Measurements from ENCODE around the gene TRIM60. TPM values are rescaled to one million over a fixed set of nuclear protein-coding genes. Genes with fewer than 3 reads are reported as not detected.

The TRIM60 gene
- total and polyA plus RNA-seq, 2 donors (not counting 3 experiments of a cell fraction or from before 2014, with no cell fraction given), result not detected

- Histone ChIP-seq H3K9me3 (replicated peaks; ENCODE audit: control insufficient read depth, insufficient read depth, low read length) (no peaks in the 10 kb centered on the region), H4K20me1 (replicated peaks; ENCODE audit: control insufficient read depth, extremely low read depth, insufficient read depth, low read length) (no peaks in the 10 kb centered on the region), H3K27me3 (ENCODE audit: control insufficient read depth in 2 of 2, insufficient read depth in 2 of 2, low read length in 2 of 2) (no peaks in the 10 kb centered on the region), H3K27ac (ENCODE audit: insufficient read depth, low read depth, low read length) (no peak within 1 kb of the TSS), H3K79me2 (ENCODE audit: control insufficient read depth, insufficient read depth, low read length) (no peaks in the 10 kb centered on the region), H3K9me1 (replicated peaks; ENCODE audit: control insufficient read depth, extremely low read depth, insufficient read depth, low read length) (no peaks in the 10 kb centered on the region), H3K4me3 (replicated peaks in 1 of 3; ENCODE audit: insufficient read depth in 1 of 3, low read depth in 1 of 3, low read length in 3 of 3) (no peak within 1 kb of the TSS), H3K4me1 (ENCODE audit: control insufficient read depth, extremely low read depth, insufficient read depth, low read length) (no peaks in the 10 kb centered on the region), H2AFZ (ENCODE audit: low read depth, low read length) (no peak within 1 kb of the TSS), H3K4me2 (ENCODE audit: insufficient read depth, low read length) (no peak within 1 kb of the TSS), H3K36me3 (ENCODE audit: control insufficient read depth in 2 of 2, extremely low read depth in 1 of 2, insufficient read depth in 2 of 2, low read length in 2 of 2) (no peaks in the 10 kb centered on the region), H3K9ac (replicated peaks; ENCODE audit: extremely low read depth, insufficient read depth, low read length) (no peak within 1 kb of the TSS)
- DNase-seq (ENCODE audit: low read depth, low spot score) (no peak), FAIRE-seq (no peak)
- no TSS peak for BruUV-seq (replicated peaks)
- intact Hi-C loops (cut with micrococcal nuclease) (no loop called here), dilution Hi-C loops (cut with MboI; ENCODE audit: extremely low pct_ligation_motif_present, low sequenced_read_pairs) (no loop called here)
- no peak for TF ChIP-seq JUN (IDR thresholded peaks at IDR 0.05; ENCODE audit: borderline replicate concordance, insufficient read depth, insufficient read length, low read depth)
- TF ChIP-seq FOS (IDR thresholded peaks at IDR 0.05; ENCODE audit: borderline replicate concordance, insufficient read depth, low read length), result no peak
- TF ChIP-seq, protein P1, sequence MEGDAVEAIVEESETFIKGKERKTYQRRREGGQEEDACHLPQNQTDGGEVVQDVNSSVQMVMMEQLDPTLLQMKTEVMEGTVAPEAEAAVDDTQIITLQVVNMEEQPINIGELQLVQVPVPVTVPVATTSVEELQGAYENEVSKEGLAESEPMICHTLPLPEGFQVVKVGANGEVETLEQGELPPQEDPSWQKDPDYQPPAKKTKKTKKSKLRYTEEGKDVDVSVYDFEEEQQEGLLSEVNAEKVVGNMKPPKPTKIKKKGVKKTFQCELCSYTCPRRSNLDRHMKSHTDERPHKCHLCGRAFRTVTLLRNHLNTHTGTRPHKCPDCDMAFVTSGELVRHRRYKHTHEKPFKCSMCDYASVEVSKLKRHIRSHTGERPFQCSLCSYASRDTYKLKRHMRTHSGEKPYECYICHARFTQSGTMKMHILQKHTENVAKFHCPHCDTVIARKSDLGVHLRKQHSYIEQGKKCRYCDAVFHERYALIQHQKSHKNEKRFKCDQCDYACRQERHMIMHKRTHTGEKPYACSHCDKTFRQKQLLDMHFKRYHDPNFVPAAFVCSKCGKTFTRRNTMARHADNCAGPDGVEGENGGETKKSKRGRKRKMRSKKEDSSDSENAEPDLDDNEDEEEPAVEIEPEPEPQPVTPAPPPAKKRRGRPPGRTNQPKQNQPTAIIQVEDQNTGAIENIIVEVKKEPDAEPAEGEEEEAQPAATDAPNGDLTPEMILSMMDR (IDR thresholded peaks at IDR 0.05; ENCODE audit: extremely low read depth in 1 of 2, insufficient read depth in 1 of 2, low read depth in 1 of 2, low read length in 2 of 2), result no peak
- TF ChIP-seq MAX (IDR thresholded peaks at IDR 0.05; ENCODE audit: insufficient read depth, insufficient read length), result no peak
- TF ChIP-seq POLR2AphosphoS5 (IDR thresholded peaks at IDR 0.05; ENCODE audit: insufficient read depth, low read depth, low read length), result no peak
- TF ChIP-seq GATA2 (IDR thresholded peaks at IDR 0.05; ENCODE audit: insufficient read depth, insufficient read length, low read depth, low read length), result no peak
- no peak for TF ChIP-seq EZH2 (IDR thresholded peaks at IDR 0.05; ENCODE audit: borderline replicate concordance, low read depth, low read length, severe bottlenecking)
- TF ChIP-seq POLR2A (IDR thresholded peaks at IDR 0.05; ENCODE audit: low read depth, low read length), result no peak
- TF ChIP-seq MYC (IDR thresholded peaks at IDR 0.05; ENCODE audit: low read depth, low read length), result no peak
- ChIA-PET POLR2A (no interaction called here), CTCF (interaction anchor here (0.6 kb wide), 1 partner anchor 252 kb away, joined by 3 read pairs; no protein-coding TSS in a partner anchor)
These were observed 21.8 kb downstream of the TRIM60 start, which contains the start of gene TRIM75 for GRCh38 chr4:165053645-165054044. TRIM75 (plus strand) TSS chr4:165053866; CDS start chr4:165059148, 5,282 bp downstream.

Data from endothelial cell of umbilical vein (primary cell).